Measurements from ENCODE around the gene HLA-DRB5. TPM values are rescaled to one million over a fixed set of nuclear protein-coding genes. Genes with fewer than 3 reads are reported as not detected.

The HLA-DRB5 gene
- total and polyA plus RNA-seq, 2 of the 4 experiments (the other 2 are of a cell fraction) = not detected

- Histone ChIP-seq H3K27ac (ENCODE audit: insufficient read depth, low read length) (no peak overlapping the region), H3K9me1 (ENCODE audit: insufficient read depth, low read length) (no peaks in the 10 kb centered on the region), H3K4me2 (ENCODE audit: low read depth, low read length) (no peak overlapping the region), H3K14ac (replicated peaks; ENCODE audit: low read depth, low read length) (no peak overlapping the region), H3K23ac (ENCODE audit: low read depth, low read length) (no peak overlapping the region), H2AK9ac (replicated peaks; ENCODE audit: low read depth, low read length, poor library complexity) (no peak overlapping the region), H3K18ac (ENCODE audit: low read depth, low read length) (no peak overlapping the region), H3K27me3 (ENCODE audit: control insufficient read depth, insufficient read depth, low read length) (no peaks in the 10 kb centered on the region), H3K9me3 (ENCODE audit: control insufficient read depth, insufficient read depth, low read length) (no peaks in the 10 kb centered on the region), H3K79me1 (ENCODE audit: low read depth in 1 of 2, low read length in 2 of 2) (no peaks in the 10 kb centered on the region), H4K5ac (ENCODE audit: low read depth, low read length) (no peak overlapping the region), H2BK15ac (ENCODE audit: low read depth, low read length) (no peak overlapping the region), H4K8ac (ENCODE audit: low read depth in 2 of 2, low read length in 2 of 2) (no peak overlapping the region), H3K4me1 (ENCODE audit: control insufficient read depth, insufficient read depth, low read length) (no peaks in the 10 kb centered on the region), H3K4me3 (ENCODE audit: insufficient read depth, low read depth, low read length) (no peak overlapping the region), H3K36me3 (ENCODE audit: control insufficient read depth, insufficient read depth, low read length) (no peaks in the 10 kb centered on the region), H2AFZ (replicated peaks; ENCODE audit: low read length, poor library complexity) (no peak overlapping the region), H2BK120ac (ENCODE audit: low read depth, low read length) (no peak overlapping the region), H2BK5ac (ENCODE audit: low read depth, low read length, poor library complexity, severe bottlenecking) (no peak overlapping the region), H3K4ac (ENCODE audit: low read depth, low read length) (no peak overlapping the region), H4K91ac (ENCODE audit: insufficient read depth, low read depth, low read length) (no peak overlapping the region), H2AK5ac (ENCODE audit: low read depth, low read length) (no peak overlapping the region), H2BK20ac (ENCODE audit: low read depth, low read length) (no peak overlapping the region), H3K9ac (ENCODE audit: low read depth, low read length) (no peak overlapping the region), H3K56ac (ENCODE audit: extremely low read depth, insufficient read depth, low read length) (no peak overlapping the region), H4K20me1 (ENCODE audit: insufficient read depth, low read length) (no peaks in the 10 kb centered on the region)
- dilution Hi-C loops (cut with HindIII; ENCODE audit: low sequenced_read_pairs, unreplicated experiment) = no loop called here
- TF ChIP-seq BHLHE40 (IDR thresholded peaks at IDR 0.05; ENCODE audit: low read depth, low read length) (no peak), CEBPB (IDR thresholded peaks at IDR 0.05; ENCODE audit: low read depth, low read length) (no peak), SMC3 (IDR thresholded peaks at IDR 0.05; ENCODE audit: low read depth, low read length) (no peak), RAD21 (IDR thresholded peaks at IDR 0.05; ENCODE audit: low read length) (no peak), USF2 (IDR thresholded peaks at IDR 0.05; ENCODE audit: low read depth, low read length) (no peak), RFX5 (IDR thresholded peaks at IDR 0.05; ENCODE audit: low read depth, low read length) (no peak), NFE2L2 (IDR thresholded peaks at IDR 0.05; ENCODE audit: low read depth, low read length) (no peak), MAFK (IDR thresholded peaks at IDR 0.05; ENCODE audit: low read depth, low read length) (no peak), RCOR1 (IDR thresholded peaks at IDR 0.05; ENCODE audit: insufficient replicate concordance, low read length) (no peak), FOS (IDR thresholded peaks at IDR 0.05; ENCODE audit: low read depth, low read length) (no peak), CHD1 (IDR thresholded peaks at IDR 0.05; ENCODE audit: low read depth, low read length) (no peak), POLR2A (IDR thresholded peaks at IDR 0.05; ENCODE audit: low read depth, low read length) (no peak), MXI1 (IDR thresholded peaks at IDR 0.05; ENCODE audit: borderline replicate concordance, low read depth, low read length) (no peak)
- TF ChIP-seq, protein P1, sequence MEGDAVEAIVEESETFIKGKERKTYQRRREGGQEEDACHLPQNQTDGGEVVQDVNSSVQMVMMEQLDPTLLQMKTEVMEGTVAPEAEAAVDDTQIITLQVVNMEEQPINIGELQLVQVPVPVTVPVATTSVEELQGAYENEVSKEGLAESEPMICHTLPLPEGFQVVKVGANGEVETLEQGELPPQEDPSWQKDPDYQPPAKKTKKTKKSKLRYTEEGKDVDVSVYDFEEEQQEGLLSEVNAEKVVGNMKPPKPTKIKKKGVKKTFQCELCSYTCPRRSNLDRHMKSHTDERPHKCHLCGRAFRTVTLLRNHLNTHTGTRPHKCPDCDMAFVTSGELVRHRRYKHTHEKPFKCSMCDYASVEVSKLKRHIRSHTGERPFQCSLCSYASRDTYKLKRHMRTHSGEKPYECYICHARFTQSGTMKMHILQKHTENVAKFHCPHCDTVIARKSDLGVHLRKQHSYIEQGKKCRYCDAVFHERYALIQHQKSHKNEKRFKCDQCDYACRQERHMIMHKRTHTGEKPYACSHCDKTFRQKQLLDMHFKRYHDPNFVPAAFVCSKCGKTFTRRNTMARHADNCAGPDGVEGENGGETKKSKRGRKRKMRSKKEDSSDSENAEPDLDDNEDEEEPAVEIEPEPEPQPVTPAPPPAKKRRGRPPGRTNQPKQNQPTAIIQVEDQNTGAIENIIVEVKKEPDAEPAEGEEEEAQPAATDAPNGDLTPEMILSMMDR (conservative IDR thresholded peaks at IDR 0.05; ENCODE audit: low read depth, low read length) = no peak
- TF ChIP-seq, protein P2, sequence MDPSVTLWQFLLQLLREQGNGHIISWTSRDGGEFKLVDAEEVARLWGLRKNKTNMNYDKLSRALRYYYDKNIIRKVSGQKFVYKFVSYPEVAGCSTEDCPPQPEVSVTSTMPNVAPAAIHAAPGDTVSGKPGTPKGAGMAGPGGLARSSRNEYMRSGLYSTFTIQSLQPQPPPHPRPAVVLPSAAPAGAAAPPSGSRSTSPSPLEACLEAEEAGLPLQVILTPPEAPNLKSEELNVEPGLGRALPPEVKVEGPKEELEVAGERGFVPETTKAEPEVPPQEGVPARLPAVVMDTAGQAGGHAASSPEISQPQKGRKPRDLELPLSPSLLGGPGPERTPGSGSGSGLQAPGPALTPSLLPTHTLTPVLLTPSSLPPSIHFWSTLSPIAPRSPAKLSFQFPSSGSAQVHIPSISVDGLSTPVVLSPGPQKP (IDR thresholded peaks at IDR 0.05; ENCODE audit: borderline replicate concordance, low read depth, low read length) = no peak
- CTCF ChIA-PET = no interaction called here
- ATAC-seq (ENCODE audit: low read depth) (no peak), DNase-seq (no peak)
- intact Hi-C loops (cut with micrococcal nuclease) = no loop called here
- WGBS, 2 experiments (ENCODE audit: extremely low coverage in 2 of 2, insufficient read length in 1 of 2) = no CpG with 5 or more reads among the region's 1 CpG
- POLR2A ChIA-PET (ENCODE audit: unreplicated experiment) = no interaction called here
- in situ Hi-C loops (cut with MboI; ENCODE audit: low sequenced_read_pairs) = no loop called here
- no TSS peak for BruUV-seq (replicated peaks)
Observed at GRCh38 chr6:32491700-32492099, 38.4 kb downstream of the HLA-DRB5 start.

All from IMR-90 (cell line).